ENCODE results near the gene HOOK2. TPM values are rescaled to one million over a fixed set of nuclear protein-coding genes. Genes with fewer than 3 reads are reported as not detected.

The HOOK2 gene
- total and polyA plus RNA-seq, 7 donors = 11.3 to 33.0 (median 21.7) TPM

DNA sequence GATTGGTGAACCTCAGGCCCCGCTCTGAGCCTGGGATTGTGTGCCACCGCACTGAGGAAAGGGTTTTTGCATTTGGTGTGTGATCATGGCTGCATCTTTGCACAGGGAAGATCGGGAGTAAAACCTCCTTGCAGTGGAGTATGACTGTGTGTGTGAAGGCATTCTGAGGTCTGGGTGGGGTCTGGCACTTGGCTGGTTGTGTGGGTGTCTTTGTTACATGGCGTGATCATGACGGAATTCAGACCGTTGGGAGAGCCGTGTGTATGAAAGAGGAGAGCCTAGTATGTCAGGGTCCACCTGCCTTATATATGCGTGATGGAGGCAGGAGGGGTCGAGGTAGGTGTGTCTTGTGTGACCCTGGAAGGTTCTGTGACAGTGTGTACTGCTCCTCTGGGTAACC is 24.5 kb downstream of the HOOK2 start:
- no peak overlapping the region for H3K27ac ChIP-seq
- H3K9me3 ChIP-seq = no peaks in the 10 kb centered on the region
- intact Hi-C loops (cut with DNase I) = no loop called here
- H3K36me3 ChIP-seq (ENCODE audit: insufficient read depth in 1 of 2, low read depth in 1 of 2) = peaks cover 14 to 23% of the 10 kb centered on the region in 2 donors
- DNase-seq (no peak), ATAC-seq (no peak)
- no peaks in the 10 kb centered on the region for H3K4me1 ChIP-seq
- peaks cover 0 to 30% (median 17%) of the 10 kb centered on the region in 3 donors for H3K27me3 ChIP-seq (ENCODE audit: insufficient read depth in 3 of 3, low read length in 2 of 3)
- TF ChIP-seq, protein P1, sequence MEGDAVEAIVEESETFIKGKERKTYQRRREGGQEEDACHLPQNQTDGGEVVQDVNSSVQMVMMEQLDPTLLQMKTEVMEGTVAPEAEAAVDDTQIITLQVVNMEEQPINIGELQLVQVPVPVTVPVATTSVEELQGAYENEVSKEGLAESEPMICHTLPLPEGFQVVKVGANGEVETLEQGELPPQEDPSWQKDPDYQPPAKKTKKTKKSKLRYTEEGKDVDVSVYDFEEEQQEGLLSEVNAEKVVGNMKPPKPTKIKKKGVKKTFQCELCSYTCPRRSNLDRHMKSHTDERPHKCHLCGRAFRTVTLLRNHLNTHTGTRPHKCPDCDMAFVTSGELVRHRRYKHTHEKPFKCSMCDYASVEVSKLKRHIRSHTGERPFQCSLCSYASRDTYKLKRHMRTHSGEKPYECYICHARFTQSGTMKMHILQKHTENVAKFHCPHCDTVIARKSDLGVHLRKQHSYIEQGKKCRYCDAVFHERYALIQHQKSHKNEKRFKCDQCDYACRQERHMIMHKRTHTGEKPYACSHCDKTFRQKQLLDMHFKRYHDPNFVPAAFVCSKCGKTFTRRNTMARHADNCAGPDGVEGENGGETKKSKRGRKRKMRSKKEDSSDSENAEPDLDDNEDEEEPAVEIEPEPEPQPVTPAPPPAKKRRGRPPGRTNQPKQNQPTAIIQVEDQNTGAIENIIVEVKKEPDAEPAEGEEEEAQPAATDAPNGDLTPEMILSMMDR (IDR thresholded peaks at IDR 0.05) = no peak
- H3K4me3 ChIP-seq = no peak overlapping the region
- 44 to 53% (median 50%) methylated on average over 9 of the region's 9 CpGs for WGBS, 3 donors

DNA sequence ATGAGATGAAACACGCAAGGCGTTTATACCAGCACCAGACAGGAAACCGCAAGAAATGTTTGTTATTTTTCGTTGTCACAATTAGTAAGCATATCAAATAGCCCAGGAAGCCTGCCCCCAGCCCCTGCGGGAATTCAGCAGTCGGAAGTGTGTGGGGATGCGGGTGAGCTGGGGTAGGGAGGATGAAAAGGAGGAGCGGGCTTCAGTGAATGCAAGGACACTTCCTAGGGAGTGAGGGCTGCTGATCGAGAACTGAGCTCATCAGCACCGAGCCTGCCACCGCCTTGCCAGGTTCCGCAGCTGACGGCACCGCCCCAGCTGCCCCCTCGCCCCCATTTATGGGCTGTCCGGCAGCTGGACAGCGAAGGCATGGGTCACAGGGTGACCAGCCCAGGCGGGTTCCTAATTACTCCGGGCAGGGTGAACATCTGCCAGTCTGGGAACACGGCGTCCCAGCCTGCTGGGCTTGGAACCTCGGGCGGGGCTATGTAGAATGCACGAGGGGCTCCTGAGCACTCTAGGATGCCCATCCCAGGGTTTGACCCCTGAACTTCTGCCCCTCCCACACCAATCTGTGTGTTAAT is 25.3 kb downstream of the HOOK2 start:
- no peaks in the 10 kb centered on the region for H3K9me3 ChIP-seq
- H3K4me3 ChIP-seq = no peak overlapping the region
- peaks cover 0 to 30% (median 17%) of the 10 kb centered on the region in 3 donors for H3K27me3 ChIP-seq (ENCODE audit: insufficient read depth in 3 of 3, low read length in 2 of 3)
- ATAC-seq (peak in 3 of 4 donors; percentile 31 to 57 (median 46)), DNase-seq (no peak)
- intact Hi-C loops (cut with DNase I) = no loop called here
- H3K36me3 ChIP-seq (ENCODE audit: insufficient read depth in 1 of 2, low read depth in 1 of 2) = peaks cover 14 to 32% of the 10 kb centered on the region in 2 donors
- WGBS, 3 donors = 12 to 17% (median 14%) methylated on average over 24 of the region's 24 CpGs
- TF ChIP-seq, protein P1 (IDR thresholded peaks at IDR 0.05) = no peak
- no peaks in the 10 kb centered on the region for H3K4me1 ChIP-seq
- H3K27ac ChIP-seq = no peak overlapping the region

DNA sequence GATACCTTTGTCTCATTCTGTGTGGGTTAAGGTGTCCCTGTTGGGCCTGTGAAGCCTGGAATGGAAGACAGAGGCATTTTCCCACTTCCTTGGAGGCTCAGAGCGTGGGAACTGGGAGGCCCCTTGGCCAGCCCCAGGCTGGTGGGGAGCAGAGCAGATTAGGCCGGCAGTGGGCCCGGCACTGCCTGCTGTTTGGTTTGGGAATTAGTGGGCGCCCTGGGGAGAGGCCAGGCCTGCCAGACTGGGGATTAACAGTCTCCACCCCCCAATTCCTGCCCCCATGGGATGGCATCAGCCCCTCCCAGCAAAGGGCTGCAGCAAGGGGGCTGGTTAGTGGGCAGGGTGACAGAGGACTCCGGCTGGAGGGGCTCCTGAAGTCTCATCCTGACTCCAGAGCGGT is 26.9 kb downstream of the HOOK2 start:
- 74 to 79% (median 77%) methylated on average over 5 to 6 of the region's 6 CpGs for WGBS, 3 donors
- no peak for ATAC-seq
- peaks cover 17 to 43% of the 10 kb centered on the region in 2 donors for H3K36me3 ChIP-seq (ENCODE audit: insufficient read depth in 1 of 2, low read depth in 1 of 2)

DNA sequence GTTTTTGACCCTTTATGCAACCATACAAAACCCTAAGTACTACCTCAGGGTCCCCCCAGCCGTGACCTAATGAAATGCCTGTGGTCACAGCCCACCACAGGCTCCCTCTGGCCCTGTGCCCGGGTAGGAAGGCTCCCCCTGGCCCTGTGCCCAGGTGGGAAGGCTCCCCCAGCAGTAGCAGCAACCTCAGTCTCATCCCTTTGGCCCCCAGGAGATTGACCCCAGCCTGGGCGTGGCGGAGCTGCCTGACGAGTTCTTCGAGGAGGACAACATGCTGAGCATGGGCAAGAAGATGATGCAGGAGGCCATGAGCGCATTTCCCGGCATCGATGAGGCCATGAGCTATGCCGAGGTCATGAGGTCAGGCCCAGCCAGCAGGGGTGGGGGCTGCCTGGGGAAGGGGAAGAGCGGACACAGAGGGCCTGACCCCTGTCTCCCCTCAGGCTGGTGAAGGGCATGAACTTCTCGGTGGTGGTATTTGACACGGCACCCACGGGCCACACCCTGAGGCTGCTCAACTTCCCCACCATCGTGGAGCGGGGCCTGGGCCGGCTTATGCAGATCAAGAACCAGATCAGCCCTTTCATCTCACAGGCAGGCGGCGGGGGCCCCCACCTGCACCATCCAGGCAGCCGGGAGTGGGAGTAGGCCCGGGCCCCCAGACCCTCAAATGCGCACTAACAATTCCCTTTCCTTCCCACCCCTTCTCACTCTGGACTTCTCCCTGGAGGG is 30.0 kb downstream of the HOOK2 start:
- H3K4me3 ChIP-seq = no peak overlapping the region
- H3K4me1 ChIP-seq = no peaks in the 10 kb centered on the region
- 80 to 85% (median 83%) methylated on average over 19 to 22 of the region's 22 CpGs for WGBS, 3 donors
- H3K36me3 ChIP-seq (ENCODE audit: insufficient read depth in 1 of 2, low read depth in 1 of 2) = peaks cover 17 to 69% of the 10 kb centered on the region in 2 donors
- ATAC-seq (no peak), DNase-seq (no peak)
- TF ChIP-seq, protein P1 (IDR thresholded peaks at IDR 0.05) = no peak
- H3K9me3 ChIP-seq = no peaks in the 10 kb centered on the region
- peaks cover 0 to 9% (median 2%) of the 10 kb centered on the region in 3 donors for H3K27me3 ChIP-seq (ENCODE audit: insufficient read depth in 3 of 3, low read length in 2 of 3)
- H3K27ac ChIP-seq = no peak overlapping the region
- intact Hi-C loops (cut with DNase I) = no loop called here

More for the DNA sequence above, 26.9 kb downstream of the HOOK2 start:
- Histone ChIP-seq H3K4me3 (no peak overlapping the region), H3K4me1 (no peaks in the 10 kb centered on the region), H3K27ac (no peak overlapping the region), H3K27me3 (ENCODE audit: insufficient read depth in 3 of 3, low read length in 2 of 3) (peaks cover 0 to 26% (median 13%) of the 10 kb centered on the region in 3 donors), H3K9me3 (no peaks in the 10 kb centered on the region)
- TF ChIP-seq, protein P1 (IDR thresholded peaks at IDR 0.05) = no peak
- DNase-seq = no peak
- intact Hi-C loops (cut with DNase I) = no loop called here

All from psoas muscle (tissue), 8 donors.